GM19351 (cell line): ENCODE results near the gene PDIA2.
"Not testable (repeated sequence)": the region's sequence is repeated elsewhere in the genome, so short reads cannot be mapped to it uniquely, and the experiment has no call there.

Experiments used
- ATAC-seq: cut with Tn5 transposase; IDR thresholded peaks from one replicate; pipeline ENCODE4 v1.9.1; 2021; ENCODE audit warnings: mild to moderate bottlenecking, moderate library complexity; ENCODE audit not compliant: unreplicated experiment

Gene PDIA2

DNA sequence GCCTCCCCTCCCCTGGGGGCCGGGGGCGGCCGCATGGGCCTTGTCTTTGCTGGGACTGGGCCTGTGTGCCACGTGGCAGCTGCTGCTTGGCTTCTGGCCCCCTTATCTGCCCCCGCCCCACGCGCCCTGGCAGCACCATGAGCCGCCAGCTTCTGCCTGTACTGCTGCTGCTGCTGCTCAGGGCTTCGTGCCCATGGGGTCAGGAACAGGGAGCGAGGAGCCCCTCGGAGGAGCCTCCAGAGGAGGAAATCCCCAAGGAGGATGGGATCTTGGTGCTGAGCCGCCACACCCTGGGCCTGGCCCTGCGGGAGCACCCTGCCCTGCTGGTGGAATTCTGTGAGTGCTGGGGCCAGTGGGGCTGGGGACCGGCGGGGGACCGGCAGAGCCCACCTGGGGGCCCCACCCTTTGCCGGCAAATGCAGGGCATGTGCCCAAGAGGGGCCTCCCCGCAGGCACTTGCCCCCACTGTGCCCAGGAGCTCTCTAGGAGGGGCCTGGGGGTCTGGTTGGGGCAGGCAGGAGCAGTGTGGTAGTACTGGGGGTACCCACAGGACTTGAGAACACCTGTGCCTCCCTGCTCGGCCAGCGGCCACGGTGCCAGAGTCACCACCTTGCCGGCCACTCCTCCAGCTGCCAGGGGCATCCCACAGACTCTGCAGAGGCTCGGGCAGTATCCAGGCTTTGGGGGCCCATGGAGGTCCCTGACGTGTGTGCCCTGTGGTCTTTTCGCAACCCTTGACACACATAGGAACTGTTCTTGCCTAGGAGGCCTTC lies at the start of gene PDIA2:
PDIA2 (plus strand) TSS at position 132 of the 773 bp plus-strand sequence; CDS start at position 138, 6 bp downstream.
- ATAC-seq, result no peak

DNA sequence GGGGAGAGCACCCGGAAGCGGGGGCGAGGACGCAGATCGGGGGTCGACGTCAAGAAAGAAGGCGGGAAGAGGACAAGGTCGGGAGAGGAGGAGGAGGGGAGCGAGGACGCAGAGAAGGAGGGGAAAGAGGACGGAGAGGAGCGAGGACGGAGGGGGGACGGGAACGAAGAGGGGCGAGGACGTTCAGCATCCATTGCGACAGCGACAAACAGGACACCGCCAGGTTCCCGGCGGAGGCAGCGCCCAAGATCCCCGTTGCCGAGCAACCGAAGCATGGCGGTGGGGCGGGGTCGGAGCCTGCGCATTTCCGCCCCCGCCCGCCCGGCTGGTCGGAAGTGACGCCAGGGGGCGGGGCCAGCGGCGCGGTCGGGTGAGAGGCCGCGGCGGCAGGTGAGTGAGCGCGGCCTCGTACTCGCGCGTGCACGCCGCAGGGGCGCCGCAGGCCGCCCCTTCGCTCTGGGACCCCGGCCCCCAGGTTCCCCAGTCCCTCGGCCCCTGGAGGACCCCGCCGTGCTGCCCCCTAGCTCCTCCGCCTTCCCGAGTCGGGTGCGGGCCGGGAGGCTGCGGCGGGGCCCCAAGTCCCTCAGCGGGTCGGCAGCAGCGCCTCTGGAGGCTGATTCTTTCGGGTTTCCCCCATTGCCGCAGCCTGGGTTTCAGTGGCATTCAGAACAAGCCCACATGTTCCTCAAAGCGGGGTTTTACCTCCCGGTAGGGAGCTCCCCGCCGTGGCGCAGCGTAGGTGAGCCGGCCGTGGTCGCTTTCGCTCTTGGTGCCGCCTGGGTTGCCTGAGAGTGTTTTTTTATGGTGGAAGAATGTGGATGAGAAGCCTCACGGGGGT lies 48.3 kb upstream of the PDIA2 start, which contains the start of gene FAM234A:
FAM234A (plus strand) TSS at position 354 of the 838 bp plus-strand sequence. CDS start 19,593 bp downstream, outside the sequence.
- ATAC-seq, result peak; percentile 83

GRCh38 chr16:239948-240277 lies 43.1 kb upstream of the PDIA2 start:
- no peak for ATAC-seq

GRCh38 chr16:240559-240958 lies 42.4 kb upstream of the PDIA2 start:
- ATAC-seq, result no peak

DNA sequence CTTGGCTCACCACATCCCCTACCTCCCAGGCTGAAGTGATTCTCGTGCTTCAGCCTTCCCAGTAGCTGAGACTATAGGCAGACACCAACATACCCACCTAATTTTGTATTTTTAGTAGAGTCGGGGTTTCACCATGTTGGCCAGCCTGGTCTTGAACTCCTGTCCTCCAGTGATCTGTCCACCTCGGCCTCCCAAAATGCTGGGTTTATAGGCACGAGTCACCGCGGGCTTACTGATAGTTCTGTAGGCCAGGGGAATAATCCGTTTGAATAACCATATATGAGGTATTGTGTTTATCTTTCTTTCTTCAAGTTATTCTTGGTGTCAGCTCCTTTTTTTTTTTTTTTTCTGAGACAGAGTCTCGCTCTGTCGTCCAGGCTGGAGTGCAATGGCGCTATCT lies 40.7 kb upstream of the PDIA2 start:
- no peak for ATAC-seq

DNA sequence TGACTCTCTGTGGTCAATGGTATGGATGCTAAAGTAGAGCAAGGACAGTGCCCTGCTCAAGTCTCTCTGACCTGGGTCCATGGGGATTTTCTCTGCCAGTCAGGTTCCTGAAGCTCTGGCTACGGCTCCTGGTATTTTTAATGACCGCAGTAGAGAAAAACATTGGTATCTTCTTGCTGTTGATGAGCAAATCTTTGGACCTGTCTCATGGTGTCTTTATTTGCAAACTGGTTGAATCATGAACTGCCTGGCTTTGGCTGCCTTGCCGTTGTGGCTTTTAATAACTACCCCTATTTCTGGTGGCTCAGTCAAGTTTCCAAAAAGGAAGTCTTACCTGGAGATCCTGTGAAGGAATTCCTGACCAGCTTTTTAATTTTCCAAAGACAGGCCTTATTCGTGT lies 39.6 kb upstream of the PDIA2 start:
- ATAC-seq, result no peak

GRCh38 chr16:245105-245504 lies 37.9 kb upstream of the PDIA2 start:
- ATAC-seq, result no peak

DNA sequence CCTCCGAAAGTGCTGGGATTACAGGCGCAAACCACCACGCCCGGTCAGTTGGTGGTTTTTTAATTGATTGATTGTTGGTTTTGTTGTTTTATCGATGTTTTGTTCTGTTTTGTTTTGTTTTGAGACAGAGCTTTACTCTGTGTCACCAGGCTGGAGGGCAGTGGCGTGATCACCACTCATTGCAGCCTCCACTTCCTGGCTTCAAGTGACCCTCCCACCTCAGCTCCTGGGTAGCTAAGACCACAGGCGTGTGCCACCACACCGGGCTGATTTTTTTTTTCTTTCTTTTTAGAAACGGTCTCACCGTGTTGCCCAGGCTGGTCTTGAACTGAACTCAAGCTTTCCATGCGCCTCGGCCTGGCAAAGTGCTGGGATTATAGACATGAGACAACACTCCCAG lies 35.9 kb upstream of the PDIA2 start:
- ATAC-seq, result no peak

- ATAC-seq, result no peak
These were observed 33.5 kb upstream of the PDIA2 start for GRCh38 chr16:249431-249830.

DNA sequence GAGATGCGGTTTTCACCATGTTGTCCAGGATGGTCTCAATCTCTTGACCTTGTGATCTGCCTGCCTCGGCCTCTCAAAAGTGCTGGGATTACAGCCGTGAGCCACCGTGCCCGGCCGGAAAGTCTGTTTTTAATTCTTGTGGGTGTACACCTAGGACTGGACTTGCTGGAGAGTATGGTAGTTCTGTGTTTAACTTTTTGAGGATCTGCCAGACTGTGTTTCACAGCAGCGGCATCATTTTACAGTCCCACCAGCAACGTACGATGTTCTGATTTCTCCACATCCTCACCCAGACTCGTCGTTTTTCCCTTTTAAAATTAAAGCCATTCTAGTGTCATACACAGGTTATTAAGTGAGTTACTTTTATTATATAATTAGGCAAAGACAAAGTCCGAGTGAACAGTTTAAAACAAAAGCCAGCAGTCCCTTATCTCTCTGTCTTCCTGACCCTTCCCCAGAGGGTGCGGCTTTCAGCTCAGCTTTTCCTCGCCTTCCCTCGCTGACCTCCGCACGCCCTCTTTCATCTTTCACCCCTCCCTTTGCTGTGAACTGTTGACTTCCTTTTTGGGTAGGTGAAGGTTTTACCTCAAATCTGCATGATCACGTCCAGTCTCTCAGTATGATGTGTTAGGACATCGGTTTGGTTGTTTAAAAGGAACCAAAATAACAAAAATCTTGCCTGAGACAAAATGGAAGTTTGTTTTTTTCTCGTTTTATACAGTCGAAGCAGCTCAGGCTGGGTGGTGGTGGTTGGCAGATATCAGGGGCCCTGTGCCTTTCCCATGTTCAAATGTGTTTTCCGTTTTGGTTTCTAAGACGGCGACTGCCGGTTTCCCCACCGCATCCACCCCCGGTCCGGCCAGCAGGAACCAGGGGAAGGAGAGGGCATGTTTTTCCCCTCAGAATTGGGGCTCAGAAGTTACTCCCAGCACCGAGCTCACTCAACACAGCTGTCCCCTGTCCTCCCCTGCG lies 30.3 kb upstream of the PDIA2 start:
- ATAC-seq, result no peak

DNA sequence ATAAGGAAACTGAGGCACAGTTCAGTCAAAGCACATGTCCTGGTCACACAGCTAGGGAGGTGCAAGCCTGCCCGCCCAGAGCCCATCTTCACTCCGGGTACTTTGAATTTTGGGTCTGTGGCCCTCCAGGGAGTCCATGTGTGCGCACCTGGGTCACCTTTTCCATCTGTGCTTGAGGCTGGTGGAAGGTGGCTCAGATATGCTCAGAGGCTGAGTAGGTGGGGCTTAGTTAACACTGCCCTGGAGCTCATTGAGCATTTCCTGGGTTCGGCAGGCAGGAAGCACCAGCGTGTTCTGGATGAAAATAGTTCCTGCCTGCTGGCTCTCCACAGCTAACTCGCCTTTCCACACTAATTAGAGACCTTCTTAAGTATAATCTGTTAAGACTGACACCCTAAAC lies 29.1 kb upstream of the PDIA2 start:
- no peak for ATAC-seq

GRCh38 chr16:254461-254860 lies 28.5 kb upstream of the PDIA2 start:
- no peak for ATAC-seq

DNA sequence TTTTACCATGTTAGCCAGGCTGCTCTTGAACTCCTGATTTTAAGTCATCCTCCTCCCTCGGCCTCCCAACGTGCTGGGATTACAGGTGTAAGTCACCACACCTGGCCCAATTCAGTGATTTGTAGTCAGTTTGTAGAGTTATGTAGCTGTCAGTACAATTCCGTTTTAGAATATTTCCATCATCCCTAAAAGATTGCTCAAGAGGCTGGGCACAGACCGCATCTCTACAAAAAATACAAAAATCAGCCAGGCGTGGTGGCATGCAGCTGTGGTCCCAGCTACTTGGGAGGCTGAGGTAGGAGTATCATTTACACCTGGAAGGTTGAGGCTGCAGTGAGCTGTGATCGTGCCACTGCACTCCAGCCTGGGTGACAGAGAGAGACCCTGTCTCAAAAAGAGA lies 27.8 kb upstream of the PDIA2 start:
- ATAC-seq, result no peak

GRCh38 chr16:258091-258490 lies 24.9 kb upstream of the PDIA2 start:
- not testable (repeated sequence) for ATAC-seq

DNA sequence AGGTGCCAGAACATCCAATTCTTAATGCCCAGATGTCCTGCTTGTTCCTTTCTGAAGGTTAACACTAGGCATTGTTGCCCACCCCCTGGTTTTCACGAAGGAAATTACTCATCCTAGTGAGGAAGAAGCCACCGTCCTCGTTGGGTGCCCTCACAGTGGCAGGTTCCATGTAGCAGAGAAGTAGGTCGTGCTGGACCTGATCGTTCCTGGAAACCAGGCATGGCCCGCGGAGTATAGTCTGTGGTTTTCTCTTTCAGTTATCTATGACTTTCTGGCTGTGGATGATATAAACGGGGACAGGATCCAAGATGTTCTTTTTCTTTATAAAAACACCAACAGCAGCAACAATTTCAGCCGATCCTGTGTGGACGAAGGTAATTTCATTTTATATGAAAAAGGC lies 23.7 kb upstream of the PDIA2 start:
- no peak for ATAC-seq

DNA sequence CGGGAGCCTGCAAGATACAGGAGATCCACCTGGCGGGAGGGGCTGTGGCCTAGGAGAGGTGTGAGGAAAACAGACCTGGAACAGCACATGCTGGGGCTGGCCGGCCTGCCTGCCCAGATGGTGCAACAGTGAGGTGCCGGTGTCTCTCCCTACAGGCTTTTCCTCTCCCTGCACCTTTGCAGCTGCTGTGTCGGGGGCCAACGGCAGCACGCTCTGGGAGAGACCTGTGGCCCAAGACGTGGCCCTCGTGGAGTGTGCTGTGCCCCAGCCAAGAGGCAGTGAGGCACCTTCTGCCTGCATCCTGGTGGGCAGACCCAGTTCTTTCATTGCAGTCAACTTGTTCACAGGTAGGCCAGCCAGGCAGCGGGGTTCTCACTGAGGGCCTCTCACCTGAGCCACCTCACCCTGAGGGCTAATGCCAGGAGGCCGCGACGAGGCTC lies 23.1 kb upstream of the PDIA2 start:
- no peak for ATAC-seq

GRCh38 chr16:260326-260725 lies 22.6 kb upstream of the PDIA2 start:
- ATAC-seq, result no peak

DNA sequence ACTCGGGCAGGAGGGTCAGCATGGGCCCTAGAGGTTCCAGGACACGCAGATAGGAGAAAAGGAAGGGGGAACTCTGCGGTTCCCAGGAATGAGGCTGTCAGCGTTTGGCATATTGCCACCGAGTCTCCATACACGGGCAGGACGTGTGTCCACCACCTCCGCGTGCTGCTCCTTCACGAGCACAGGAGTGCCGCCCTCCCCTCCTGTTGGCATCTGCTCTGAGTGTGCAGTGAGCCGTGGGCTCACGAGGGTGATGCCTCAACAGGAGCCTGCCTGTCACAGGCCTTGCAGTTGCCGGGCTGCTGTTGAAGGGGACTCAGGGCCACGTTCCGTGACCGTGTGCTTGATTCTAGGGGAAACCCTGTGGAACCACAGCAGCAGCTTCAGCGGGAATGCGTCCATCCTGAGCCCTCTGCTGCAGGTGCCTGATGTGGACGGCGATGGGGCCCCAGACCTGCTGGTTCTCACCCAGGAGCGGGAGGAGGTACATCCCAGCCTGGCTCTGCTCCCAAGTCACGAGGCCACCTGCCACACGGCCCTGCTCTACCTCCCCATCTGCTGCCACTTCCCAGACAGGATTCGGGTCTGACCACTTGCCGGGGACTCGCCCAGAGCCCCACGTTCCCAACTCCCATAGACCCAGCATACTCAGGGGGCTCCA lies 21.8 kb upstream of the PDIA2 start:
- no peak for ATAC-seq

DNA sequence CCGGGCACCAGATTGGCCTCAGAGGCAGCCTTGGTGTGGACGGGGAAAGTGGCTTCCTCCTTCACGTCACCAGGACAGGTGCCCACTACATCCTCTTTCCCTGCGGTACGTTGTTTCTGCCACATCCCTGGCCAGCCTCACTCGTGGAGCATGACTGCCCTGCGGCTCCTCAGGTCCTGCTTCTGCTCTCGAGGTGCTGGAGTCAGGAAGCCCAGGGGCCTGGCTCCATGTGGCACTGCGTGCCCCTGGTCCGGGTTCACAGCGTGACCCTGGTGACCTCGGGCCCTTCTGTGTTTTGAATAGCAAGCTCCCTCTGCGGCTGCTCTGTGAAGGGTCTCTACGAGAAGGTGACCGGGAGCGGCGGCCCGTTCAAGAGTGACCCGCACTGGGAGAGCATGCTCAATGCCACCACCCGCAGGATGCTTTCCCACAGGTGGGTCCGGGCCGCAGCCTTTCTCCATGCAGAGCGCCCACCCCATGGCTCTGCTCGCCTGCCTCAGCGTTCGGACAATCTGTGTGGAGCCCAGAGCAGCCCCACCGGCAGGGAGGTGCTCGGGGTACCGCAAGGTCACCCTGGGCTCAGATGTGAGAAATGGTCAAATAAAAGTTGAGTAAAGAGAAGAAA lies 20.7 kb upstream of the PDIA2 start:
- ATAC-seq, result no peak

GRCh38 chr16:263182-263774 lies 19.7 kb upstream of the PDIA2 start:
- ATAC-seq, result no peak
